HCT116 (cell line): Measurements from ENCODE around the gene LAGE3. TPM values are rescaled to one million over a fixed set of nuclear protein-coding genes. Genes with fewer than 3 reads are reported as not detected.

Experiments
- ATAC-seq: fragments of 200-7000 bp; cut with Tn5 transposase; 2 replicates; pipeline ENCODE4 v1.9.1; 2020; ENCODE audit warnings: mild to moderate bottlenecking, moderate library complexity
- BruUV-seq: library from RNA; stranded (reverse); fragments of 400-500 nt; replicated peaks from 2 replicates; lab custom pipeline; 2021; lab: Mats Ljungman, UMichigan
- CTCF ChIA-PET: fragments of 300-600 bp; sonication (Branson Sonifier 250); formaldehyde crosslinking; loops from one replicate; lab custom pipeline; 2021; ENCODE audit warnings: antibody characterized with exemption; lab: Charles Lee
- POLR2A ChIA-PET: fragments of 300-600, 350-600 bp; sonication (Branson Sonifier 250); formaldehyde crosslinking; loops from one replicate; lab custom pipeline; 2021; ENCODE audit warnings: antibody characterized with exemption; lab: Charles Lee
- RAD21 ChIA-PET, 2 experiments: fragments of 300-600 bp; sonication (Branson Sonifier 250); formaldehyde crosslinking; loops; one replicate each; lab custom pipeline; 2023; ENCODE audit warnings: low total read pairs in 2 of 2; ENCODE audit not compliant: uncharacterized antibody in 2 of 2, unreplicated experiment in 2 of 2, low non-redundant PET in 1 of 2; lab: Charles Lee
- DNase-seq: peaks from one replicate; pipeline ENCODE4 v3.0.0-alpha.2; 2010; ENCODE audit warnings: low read depth, low spot score
- H2AFZ ChIP-seq: fragments of 200-600 bp; shearing (Covaris generic), sonication (generic); 2 replicates; pipeline ENCODE4 v1.6.1; 2017; ENCODE audit warnings: low read depth, mixed run types, mixed read lengths, antibody characterized with exemption, low read length; ENCODE audit not compliant: poor library complexity, severe bottlenecking
- H3K27ac ChIP-seq: 2 replicates; pipeline ENCODE4 v1.5.1; 2012; ENCODE audit warnings: low read depth, low read length
- H3K27me3 ChIP-seq: fragments of 200-600 bp; sonication (generic); 2 replicates; pipeline ENCODE4 v1.6.1; 2016; ENCODE audit warnings: mixed run types, low read length, mixed read lengths; ENCODE audit not compliant: insufficient read depth
- H3K36me3 ChIP-seq, 2 experiments: fragments of 200-500 bp in 1 of 2; fragments of 200-600 bp in 1 of 2; sonication (Bioruptor generic) in 1 of 2; sonication (generic) in 1 of 2; 2 replicates each; pipeline versions ENCODE4 v1.5.1 to v1.6.1; 2014 to 2016; ENCODE audit warnings: low read length in 2 of 2, inconsistent platforms in 1 of 2, mixed read lengths in 1 of 2, mixed run types in 1 of 2; ENCODE audit not compliant: insufficient read depth in 2 of 2, control insufficient read depth in 1 of 2
- H3K4me1 ChIP-seq, 2 experiments: fragments of 200-600 bp in 1 of 2; sonication (generic) in 1 of 2; 2 replicates each; pipeline versions ENCODE4 v1.5.1 to v1.6.1; 2012 to 2017; ENCODE audit warnings: low read length in 2 of 2, inconsistent platforms in 1 of 2, mild to moderate bottlenecking in 1 of 2, mixed read lengths in 1 of 2, mixed run types in 1 of 2, moderate library complexity in 1 of 2; ENCODE audit not compliant: insufficient read depth in 2 of 2, control insufficient read depth in 1 of 2
- H3K4me2 ChIP-seq: fragments of 200-600 bp; sonication (generic); 2 replicates; pipeline ENCODE4 v1.6.1; 2017; ENCODE audit warnings: mixed run types, low read length, mixed read lengths
- H3K4me3 ChIP-seq, 2 experiments: fragments of 200-600 bp in 1 of 2; sonication (generic) in 1 of 2; replicated peaks in 1 of 2; 2 replicates each; pipeline ENCODE4 v1.5.1; 2011 to 2016; ENCODE audit warnings: low read length in 2 of 2, control low read depth in 1 of 2, low read depth in 1 of 2, mild to moderate bottlenecking in 1 of 2, mixed read lengths in 1 of 2, mixed run types in 1 of 2
- H3K79me2 ChIP-seq: fragments of 200-600 bp; sonication (generic); 2 replicates; pipeline ENCODE4 v1.6.1; 2017; ENCODE audit warnings: mild to moderate bottlenecking, mixed run types, low read length, moderate library complexity, mixed read lengths; ENCODE audit not compliant: insufficient read depth
- H3K9ac ChIP-seq: fragments of 200-600 bp; sonication (generic); 2 replicates; pipeline ENCODE4 v1.6.1; 2016; ENCODE audit warnings: low read length, mixed read lengths
- H3K9me2 ChIP-seq: fragments of 200-600 bp; sonication (generic), shearing (Covaris generic); 2 replicates; pipeline ENCODE4 v1.6.1; 2017; ENCODE audit warnings: mixed run types, mild to moderate bottlenecking, moderate library complexity; ENCODE audit not compliant: insufficient read depth
- H3K9me3 ChIP-seq, 2 experiments: fragments of 200-500 bp in 1 of 2; fragments of 200-600 bp in 1 of 2; sonication (Bioruptor generic) in 1 of 2; sonication (generic) in 1 of 2; 2 replicates each; pipeline ENCODE4 v1.6.1; 2014 to 2017; ENCODE audit warnings: low read length in 2 of 2, mixed read lengths in 2 of 2, inconsistent platforms in 1 of 2, low read depth in 1 of 2, mild to moderate bottlenecking in 1 of 2, mixed run types in 1 of 2, moderate library complexity in 1 of 2; ENCODE audit not compliant: control insufficient read depth in 1 of 2, insufficient read depth in 1 of 2
- H4K20me1 ChIP-seq: fragments of 200-600 bp; sonication (generic), shearing (Covaris generic); 2 replicates; pipeline ENCODE4 v1.6.1; 2017; ENCODE audit warnings: mixed run types, mild to moderate bottlenecking, moderate library complexity; ENCODE audit not compliant: insufficient read depth
- ATF3 ChIP-seq: IDR thresholded peaks from 2 replicates; pipeline ENCODE4 v1.6.1; 2012
- CBX3 ChIP-seq: IDR thresholded peaks from 2 replicates; pipeline ENCODE4 v1.6.1; 2012; ENCODE audit warnings: low read depth
- CEBPB ChIP-seq: IDR thresholded peaks from 2 replicates; pipeline ENCODE4 v1.6.1; 2012; ENCODE audit warnings: low read depth
- CTCF ChIP-seq, 3 experiments: fragments of 200-600 bp in 1 of 3; sonication (generic) in 1 of 3; IDR thresholded peaks in 2 of 3; conservative IDR thresholded peaks in 1 of 3; 2 replicates each; pipeline ENCODE4 v1.5.1; 2012 to 2017; ENCODE audit warnings: low read depth in 2 of 3, low read length in 2 of 3, antibody characterized with exemption in 1 of 3, borderline replicate concordance in 1 of 3, control low read depth in 1 of 3, mild to moderate bottlenecking in 1 of 3, mixed read lengths in 1 of 3, mixed run types in 1 of 3, moderate library complexity in 1 of 3; ENCODE audit not compliant: insufficient read depth in 1 of 3
- ELF1 ChIP-seq: IDR thresholded peaks from 2 replicates; pipeline ENCODE4 v1.6.1; 2012; ENCODE audit warnings: low read depth, borderline replicate concordance
- EZH2 ChIP-seq: fragments of 200-600 bp; sonication (generic); IDR thresholded peaks from 2 replicates; pipeline ENCODE4 v1.6.1; 2017; ENCODE audit warnings: antibody characterized with exemption, mixed run types
- EZH2phosphoT487 ChIP-seq: fragments of 200-600 bp; IDR thresholded peaks from 2 replicates; pipeline ENCODE4 v1.6.1; 2018; ENCODE audit warnings: antibody characterized with exemption, borderline replicate concordance
- FOSL1 ChIP-seq: IDR thresholded peaks from 2 replicates; pipeline ENCODE4 v1.6.1; 2012; ENCODE audit warnings: low read depth
- JUND ChIP-seq: IDR thresholded peaks from 2 replicates; pipeline ENCODE4 v1.6.1; 2012
- POLR2A ChIP-seq: IDR thresholded peaks from 2 replicates; pipeline ENCODE4 v1.7.0; 2011; ENCODE audit warnings: borderline replicate concordance; ENCODE audit not compliant: insufficient read depth, insufficient read length; ENCODE audit errors: extremely low read depth
- SP1 ChIP-seq: IDR thresholded peaks from 2 replicates; pipeline ENCODE4 v1.6.1; 2012; ENCODE audit warnings: low read depth
- SRF ChIP-seq: IDR thresholded peaks from 2 replicates; pipeline ENCODE4 v1.6.1; 2012; ENCODE audit warnings: low read depth
- TCF7L2 ChIP-seq: IDR thresholded peaks from 2 replicates; pipeline ENCODE4 v1.7.0; 2011; ENCODE audit warnings: borderline replicate concordance, inconsistent platforms; ENCODE audit not compliant: insufficient read depth, insufficient read length; ENCODE audit errors: extremely low read depth
- YY1 ChIP-seq: IDR thresholded peaks from 2 replicates; pipeline ENCODE4 v1.6.1; 2011; ENCODE audit warnings: low read length, low read depth, moderate library complexity, mild to moderate bottlenecking; ENCODE audit not compliant: insufficient replicate concordance; ENCODE audit errors: extremely low read depth
- ZFX ChIP-seq: fragments of 450-650 bp; IDR thresholded peaks from 2 replicates; pipeline ENCODE4 v1.6.1; 2017
- intact Hi-C: fragments of 100-400 bp; cut with micrococcal nuclease; formaldehyde crosslinking; loops from 2 replicates; pipeline ENCODE4 v1.10.0; 2022
- total RNA-seq: library from RNA; stranded (reverse); gene quantifications from one replicate; pipeline ENCODE4 v1.2.1, GENCODE V29; 2021; ENCODE audit not compliant: unreplicated experiment

Gene LAGE3
- total RNA-seq, 1 experiment from 2014 or later = 42.8 TPM

GRCh38 chrX:154433605-154434004 is 45.5 kb downstream of the LAGE3 start:
- intact Hi-C loops = no loop called here
- Histone ChIP-seq H3K4me2 (no peak overlapping the region), H2AFZ (no peak overlapping the region), H3K27ac (no peak overlapping the region), H3K4me1 (peaks cover 3 to 21% of the 10 kb centered on the region in 2 experiments; a peak in 3 of 4 replicates), H4K20me1 (no peaks in the 10 kb centered on the region), H3K4me3 (no peak overlapping the region), H3K27me3 (no peaks in the 10 kb centered on the region), H3K9me3 (no peaks in the 10 kb centered on the region), H3K79me2 (peaks cover 19% of the 10 kb centered on the region), H3K9ac (no peak overlapping the region), H3K9me2 (no peaks in the 10 kb centered on the region), H3K36me3 (no peaks in the 10 kb centered on the region)
- no peak for TF ChIP-seq SP1
- no peak for TF ChIP-seq TCF7L2
- TF ChIP-seq CBX3 = no peak
- no peak for TF ChIP-seq ATF3
- DNase-seq (no peak), ATAC-seq (no peak)
- no TSS peak for BruUV-seq
- RAD21 ChIA-PET = no interaction called here
- CTCF ChIA-PET = no interaction called here
- POLR2A ChIA-PET = no interaction called here

- no peak overlapping the region for H3K4me2 ChIP-seq
- H3K27ac ChIP-seq = no peak overlapping the region
- H3K4me3 ChIP-seq = no peak overlapping the region
- no peak for ATAC-seq
- peaks cover 3 to 19% of the 10 kb centered on the region in 2 experiments; a peak in 2 of 4 replicates for H3K4me1 ChIP-seq
- no peaks in the 10 kb centered on the region for H3K27me3 ChIP-seq
- no peak overlapping the region for H3K9ac ChIP-seq
- ChIA-PET RAD21 (no interaction called here), POLR2A (no interaction called here), CTCF (no interaction called here)
- TF ChIP-seq FOSL1 (no peak), ZFX (no peak), EZH2 (no peak), SRF (no peak), CTCF (IDR thresholded peaks at IDR 0.05 in 2 of 3, conservative IDR thresholded peaks at IDR 0.05 in 1 of 3; ENCODE audit: borderline replicate concordance in 1 of 3, insufficient read depth in 1 of 3, low read depth in 2 of 3, low read length in 2 of 3) (no peak), YY1 (no peak), EZH2phosphoT487 (no peak), SP1 (no peak), POLR2A (no peak), ELF1 (no peak), ATF3 (no peak), JUND (no peak), CEBPB (no peak), TCF7L2 (no peak)
- intact Hi-C loops = no loop called here
- H3K9me2 ChIP-seq = no peaks in the 10 kb centered on the region
- BruUV-seq = no TSS peak
- H3K9me3 ChIP-seq = no peaks in the 10 kb centered on the region
- no peak overlapping the region for H2AFZ ChIP-seq
- peaks cover 7% of the 10 kb centered on the region; the same call in 1 of the 2 replicates for H3K79me2 ChIP-seq
- no peaks in the 10 kb centered on the region for H3K36me3 ChIP-seq
- no peak for DNase-seq
- H4K20me1 ChIP-seq = no peaks in the 10 kb centered on the region
Observed at GRCh38 chrX:154432210-154432609, 46.9 kb downstream of the LAGE3 start.
